ENCODE measurements around the gene OXT.
A peak's percentile ranks its signal among the peaks of the same experiment; 100 is the strongest.
"Not testable (repeated sequence)": the region's sequence is repeated elsewhere in the genome, so short reads cannot be mapped to it uniquely, and the experiment has no call there.

OXT gene

DNA sequence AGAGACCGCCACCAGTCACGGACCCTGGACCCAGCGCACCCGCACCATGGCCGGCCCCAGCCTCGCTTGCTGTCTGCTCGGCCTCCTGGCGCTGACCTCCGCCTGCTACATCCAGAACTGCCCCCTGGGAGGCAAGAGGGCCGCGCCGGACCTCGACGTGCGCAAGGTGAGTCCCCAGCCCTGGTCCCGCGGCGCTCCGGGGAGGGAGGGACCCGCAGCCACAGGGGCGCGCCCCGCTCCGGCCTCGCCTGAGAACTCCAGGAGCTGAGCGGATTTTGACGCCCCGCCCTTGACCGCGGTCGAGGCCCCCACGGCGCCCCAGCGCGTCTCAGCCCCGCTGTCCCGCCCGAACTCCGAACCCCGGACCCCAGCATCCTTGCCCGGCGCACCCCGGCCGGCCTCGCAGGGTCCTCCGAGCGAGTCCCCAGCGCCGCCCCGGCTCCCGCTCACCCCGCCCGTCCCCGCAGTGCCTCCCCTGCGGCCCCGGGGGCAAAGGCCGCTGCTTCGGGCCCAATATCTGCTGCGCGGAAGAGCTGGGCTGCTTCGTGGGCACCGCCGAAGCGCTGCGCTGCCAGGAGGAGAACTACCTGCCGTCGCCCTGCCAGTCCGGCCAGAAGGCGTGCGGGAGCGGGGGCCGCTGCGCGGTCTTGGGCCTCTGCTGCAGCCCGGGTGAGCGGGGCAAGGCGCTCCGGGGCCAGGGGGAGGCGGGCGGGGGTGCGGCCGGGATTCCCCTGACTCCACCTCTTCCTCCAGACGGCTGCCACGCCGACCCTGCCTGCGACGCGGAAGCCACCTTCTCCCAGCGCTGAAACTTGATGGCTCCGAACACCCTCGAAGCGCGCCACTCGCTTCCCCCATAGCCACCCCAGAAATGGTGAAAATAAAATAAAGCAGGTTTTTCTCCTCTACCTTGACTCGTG lies at the start of gene OXT:
Gene OXT (plus strand): TSS at position 11 of the 920 bp plus-strand sequence. CDS start 36 bp downstream, at position 47.
- H3K9ac ChIP-seq (ENCODE audit: low read depth, low read length) = no peak within 1 kb of the TSS

DNA sequence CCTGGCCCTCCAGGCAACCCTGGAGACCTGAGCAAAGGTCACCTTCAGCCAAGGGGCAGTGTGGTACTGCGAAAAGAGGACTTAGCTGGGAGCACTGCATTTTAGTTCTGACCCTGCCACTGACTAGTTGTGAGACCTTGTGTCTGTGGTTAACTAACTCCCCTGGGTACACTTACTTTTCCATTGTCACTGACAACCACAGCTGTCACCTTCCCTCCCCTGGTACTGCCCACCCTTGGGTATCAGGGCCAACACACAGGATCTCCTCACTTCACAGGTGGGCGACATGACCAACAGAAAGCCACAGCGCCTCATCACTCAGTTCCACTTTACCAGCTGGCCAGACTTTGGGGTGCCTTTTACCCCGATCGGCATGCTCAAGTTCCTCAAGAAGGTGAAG lies 49.6 kb upstream of the OXT start:
- peaks cover 71% of the 10 kb centered on the region for H3K36me3 ChIP-seq (ENCODE audit: control insufficient read depth, insufficient read depth, low read length)
- H3K27ac ChIP-seq (ENCODE audit: low read depth, low read length) = no peak overlapping the region
- H3K9ac ChIP-seq (ENCODE audit: low read depth, low read length) = no peak overlapping the region
- no peaks in the 10 kb centered on the region for H3K9me3 ChIP-seq (ENCODE audit: control insufficient read depth, insufficient read depth, low read length)
- no peaks in the 10 kb centered on the region for H3K27me3 ChIP-seq (ENCODE audit: control insufficient read depth, insufficient read depth, low read length)
- no peaks in the 10 kb centered on the region for H3K4me1 ChIP-seq (ENCODE audit: control insufficient read depth, insufficient read depth, low read length)
- no peak overlapping the region for H3K4me3 ChIP-seq (ENCODE audit: low read depth, low read length)

More for the DNA sequence above, at the start of gene OXT:
- Histone ChIP-seq H3K36me3 (ENCODE audit: control insufficient read depth, insufficient read depth, low read length) (no peaks in the 10 kb centered on the region), H3K4me3 (ENCODE audit: low read depth, low read length) (peak within 1 kb of the TSS; percentile 52), H3K27ac (ENCODE audit: low read depth, low read length) (no peak within 1 kb of the TSS), H3K4me1 (ENCODE audit: control insufficient read depth, insufficient read depth, low read length) (no peaks in the 10 kb centered on the region), H3K9me3 (ENCODE audit: control insufficient read depth, insufficient read depth, low read length) (no peaks in the 10 kb centered on the region), H3K27me3 (ENCODE audit: control insufficient read depth, insufficient read depth, low read length) (peaks cover 30% of the 10 kb centered on the region)

DNA sequence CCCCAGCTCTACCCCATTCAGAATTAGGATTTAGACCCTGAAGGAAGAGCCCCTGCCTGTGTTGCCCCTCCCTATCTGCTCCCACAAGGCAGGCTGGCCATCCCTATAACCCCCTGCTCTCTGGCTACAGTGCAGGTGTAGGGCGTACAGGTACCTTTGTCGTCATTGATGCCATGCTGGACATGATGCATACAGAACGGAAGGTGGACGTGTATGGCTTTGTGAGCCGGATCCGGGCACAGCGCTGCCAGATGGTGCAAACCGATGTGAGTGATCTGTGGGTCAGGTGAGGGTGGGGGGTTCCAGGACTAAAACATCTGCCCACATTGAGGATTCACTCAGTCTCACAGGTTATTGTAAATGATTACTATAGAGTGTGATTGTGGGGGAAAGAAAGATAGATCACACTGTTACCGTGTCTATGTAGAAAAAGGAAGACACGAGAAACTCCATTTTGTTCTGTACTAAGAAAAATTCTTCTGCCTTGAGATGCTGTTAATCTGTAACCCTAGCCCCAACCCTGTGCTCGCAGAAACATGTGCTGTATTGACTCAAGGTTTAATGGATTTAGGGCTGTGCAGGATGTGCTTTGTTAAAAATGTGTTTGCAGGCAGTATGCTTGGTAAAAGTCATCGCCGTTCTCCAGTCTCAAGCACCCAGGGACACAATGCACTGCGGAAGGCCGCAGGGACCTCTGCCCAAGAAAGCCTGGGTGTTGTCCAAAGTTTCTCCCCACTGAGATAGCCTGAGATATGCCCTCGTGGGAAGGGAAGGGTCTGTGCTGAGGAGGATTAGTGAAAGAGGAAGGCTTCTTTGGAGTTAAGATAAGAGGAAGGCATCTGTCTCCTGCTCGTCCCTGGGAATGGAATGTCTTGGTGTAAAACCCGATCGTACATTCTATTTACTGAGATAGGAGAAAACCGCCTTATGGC lies 48.6 kb upstream of the OXT start:
- Histone ChIP-seq H3K36me3 (ENCODE audit: control insufficient read depth, insufficient read depth, low read length) (peaks cover 71% of the 10 kb centered on the region), H3K27ac (ENCODE audit: low read depth, low read length) (peak overlapping the region; percentile 60)
- H3K9ac ChIP-seq (ENCODE audit: low read depth, low read length); H3K9me3 ChIP-seq (ENCODE audit: control insufficient read depth, insufficient read depth, low read length); H3K4me3 ChIP-seq (ENCODE audit: low read depth, low read length); H3K27me3 ChIP-seq (ENCODE audit: control insufficient read depth, insufficient read depth, low read length); H3K4me1 ChIP-seq (ENCODE audit: control insufficient read depth, insufficient read depth, low read length): not testable (repeated sequence)

DNA sequence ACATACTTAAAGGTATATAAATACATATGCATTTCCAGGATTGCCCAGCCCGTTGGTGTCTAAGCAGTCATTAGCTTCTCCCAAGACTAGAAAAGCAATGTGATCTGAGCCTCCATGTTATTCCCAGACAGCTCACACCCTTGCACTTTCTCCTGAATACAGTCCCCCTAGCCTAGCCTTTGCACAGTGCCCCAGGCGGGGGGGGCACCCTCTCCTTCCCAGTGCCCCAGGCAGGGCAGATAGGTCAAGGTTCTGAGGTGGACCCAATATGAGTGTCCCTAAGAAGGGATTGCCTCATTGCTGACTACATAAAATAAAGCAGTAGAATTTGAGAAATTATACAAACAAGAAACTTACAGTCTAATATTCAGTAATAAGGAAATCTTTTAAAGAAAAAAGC lies 43.4 kb upstream of the OXT start:
- no peak overlapping the region for H3K27ac ChIP-seq (ENCODE audit: low read depth, low read length)
- no peak overlapping the region for H3K4me3 ChIP-seq (ENCODE audit: low read depth, low read length)
- H3K27me3 ChIP-seq (ENCODE audit: control insufficient read depth, insufficient read depth, low read length) = no peaks in the 10 kb centered on the region
- H3K9ac ChIP-seq (ENCODE audit: low read depth, low read length) = no peak overlapping the region
- peaks cover 82% of the 10 kb centered on the region for H3K36me3 ChIP-seq (ENCODE audit: control insufficient read depth, insufficient read depth, low read length)
- H3K4me1 ChIP-seq (ENCODE audit: control insufficient read depth, insufficient read depth, low read length) = no peaks in the 10 kb centered on the region
- H3K9me3 ChIP-seq (ENCODE audit: control insufficient read depth, insufficient read depth, low read length) = no peaks in the 10 kb centered on the region

DNA sequence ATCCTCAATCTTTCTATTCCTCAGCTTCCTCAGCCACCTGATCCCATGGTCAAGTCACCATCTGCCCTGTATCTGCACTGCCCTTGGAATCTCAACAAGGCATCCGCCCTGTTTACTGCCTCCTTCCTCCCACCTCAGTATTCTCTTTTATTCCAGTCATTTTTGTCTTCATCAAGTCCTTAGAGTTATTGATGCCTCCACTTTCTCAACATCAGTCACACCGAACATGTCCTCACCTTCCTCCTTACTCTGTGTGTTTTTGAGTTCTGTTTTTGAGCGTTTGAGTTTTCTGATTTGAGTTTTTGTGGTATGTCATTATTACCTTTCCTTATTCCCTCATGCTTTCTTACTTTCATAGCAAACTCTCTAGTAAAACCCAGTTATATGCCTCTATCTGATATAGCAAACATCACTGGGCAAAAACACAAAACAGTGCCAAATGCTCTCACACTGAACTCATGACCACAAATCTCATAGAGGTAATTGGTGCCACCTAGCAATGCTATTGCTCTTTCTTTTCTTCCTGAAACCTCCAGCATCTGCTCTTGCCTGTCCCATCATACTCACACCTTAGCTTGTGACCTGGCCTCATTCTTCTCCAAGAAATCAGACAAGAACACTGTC lies 39.8 kb upstream of the OXT start:
- Histone ChIP-seq H3K4me3 (ENCODE audit: low read depth, low read length) (no peak overlapping the region), H3K9me3 (ENCODE audit: control insufficient read depth, insufficient read depth, low read length) (no peaks in the 10 kb centered on the region), H3K36me3 (ENCODE audit: control insufficient read depth, insufficient read depth, low read length) (peaks cover 79% of the 10 kb centered on the region), H3K9ac (ENCODE audit: low read depth, low read length) (no peak overlapping the region), H3K27ac (ENCODE audit: low read depth, low read length) (no peak overlapping the region), H3K27me3 (ENCODE audit: control insufficient read depth, insufficient read depth, low read length) (no peaks in the 10 kb centered on the region), H3K4me1 (ENCODE audit: control insufficient read depth, insufficient read depth, low read length) (no peaks in the 10 kb centered on the region)

DNA sequence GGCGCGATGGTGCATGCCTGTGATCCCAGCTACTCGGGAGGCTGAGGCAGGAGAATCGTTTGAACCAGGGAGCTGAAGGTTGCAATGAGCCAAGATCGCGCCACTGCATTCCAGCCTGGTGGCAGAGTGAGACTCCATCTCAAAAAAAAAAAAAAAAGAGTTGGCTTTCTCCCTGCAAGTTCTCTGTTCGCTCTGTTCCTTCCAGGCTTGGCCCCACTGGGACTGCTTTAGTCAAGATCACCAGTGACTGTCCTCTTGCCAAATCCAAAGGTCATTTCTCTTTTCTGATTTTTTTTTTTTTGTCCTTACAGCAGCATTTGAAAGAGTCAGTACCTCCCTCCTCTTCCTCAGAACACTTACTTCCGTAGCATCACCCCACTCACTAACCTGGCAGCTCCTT lies 38.8 kb upstream of the OXT start:
- Histone ChIP-seq H3K27me3 (ENCODE audit: control insufficient read depth, insufficient read depth, low read length) (no peaks in the 10 kb centered on the region), H3K9ac (ENCODE audit: low read depth, low read length) (no peak overlapping the region), H3K27ac (ENCODE audit: low read depth, low read length) (no peak overlapping the region), H3K4me1 (ENCODE audit: control insufficient read depth, insufficient read depth, low read length) (no peaks in the 10 kb centered on the region), H3K4me3 (ENCODE audit: low read depth, low read length) (no peak overlapping the region), H3K36me3 (ENCODE audit: control insufficient read depth, insufficient read depth, low read length) (peaks cover 79% of the 10 kb centered on the region), H3K9me3 (ENCODE audit: control insufficient read depth, insufficient read depth, low read length) (no peaks in the 10 kb centered on the region)

DNA sequence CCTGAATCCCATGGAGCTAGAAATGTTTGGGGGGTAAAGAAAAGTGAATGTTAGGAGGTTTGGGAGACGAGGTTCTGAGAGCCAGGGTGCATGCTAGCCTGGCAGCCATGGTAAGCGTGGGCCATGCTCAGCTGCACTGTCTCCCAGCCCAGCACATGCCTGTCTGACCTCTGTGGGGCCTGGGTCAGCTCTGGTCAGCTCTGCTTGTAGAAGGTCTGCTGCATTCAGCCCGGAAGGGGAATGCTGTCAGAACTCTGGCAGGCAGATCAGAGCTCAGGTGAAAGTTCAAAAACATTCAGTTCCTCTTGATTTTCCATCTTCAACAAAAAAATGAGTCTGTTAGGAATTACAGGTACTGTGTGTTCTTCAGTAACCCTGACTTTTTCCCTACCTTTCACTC lies 33.8 kb upstream of the OXT start:
- Histone ChIP-seq H3K27me3 (ENCODE audit: control insufficient read depth, insufficient read depth, low read length) (no peaks in the 10 kb centered on the region), H3K4me1 (ENCODE audit: control insufficient read depth, insufficient read depth, low read length) (peaks cover 13% of the 10 kb centered on the region), H3K27ac (ENCODE audit: low read depth, low read length) (no peak overlapping the region), H3K9ac (ENCODE audit: low read depth, low read length) (no peak overlapping the region), H3K36me3 (ENCODE audit: control insufficient read depth, insufficient read depth, low read length) (peaks cover 69% of the 10 kb centered on the region), H3K9me3 (ENCODE audit: control insufficient read depth, insufficient read depth, low read length) (no peaks in the 10 kb centered on the region), H3K4me3 (ENCODE audit: low read depth, low read length) (no peak overlapping the region)

DNA sequence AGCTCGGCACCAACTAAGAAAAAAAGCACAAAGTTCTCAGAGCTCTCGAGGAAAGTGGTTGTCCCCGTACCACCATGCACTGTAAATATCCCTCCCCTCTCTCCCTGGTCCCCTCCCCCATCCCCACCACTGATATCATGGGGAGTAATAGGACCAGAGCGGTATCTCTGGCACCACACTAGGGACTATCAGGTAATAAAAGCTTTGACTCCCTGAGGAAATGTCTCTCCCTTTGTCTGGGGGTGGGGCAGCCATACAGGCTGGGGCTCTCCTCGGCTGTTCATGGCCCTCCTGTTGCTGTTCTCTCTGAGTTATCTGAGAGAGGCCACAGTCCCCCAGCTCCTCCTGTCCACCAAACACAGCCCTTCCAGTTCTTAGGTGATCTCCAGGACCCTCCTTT lies 33.0 kb upstream of the OXT start:
- peaks cover 65% of the 10 kb centered on the region for H3K36me3 ChIP-seq (ENCODE audit: control insufficient read depth, insufficient read depth, low read length)
- H3K27me3 ChIP-seq (ENCODE audit: control insufficient read depth, insufficient read depth, low read length) = no peaks in the 10 kb centered on the region
- H3K9me3 ChIP-seq (ENCODE audit: control insufficient read depth, insufficient read depth, low read length) = no peaks in the 10 kb centered on the region
- H3K27ac ChIP-seq (ENCODE audit: low read depth, low read length) = no peak overlapping the region
- H3K4me1 ChIP-seq (ENCODE audit: control insufficient read depth, insufficient read depth, low read length) = peaks cover 16% of the 10 kb centered on the region
- H3K4me3 ChIP-seq (ENCODE audit: low read depth, low read length) = no peak overlapping the region
- no peak overlapping the region for H3K9ac ChIP-seq (ENCODE audit: low read depth, low read length)

DNA sequence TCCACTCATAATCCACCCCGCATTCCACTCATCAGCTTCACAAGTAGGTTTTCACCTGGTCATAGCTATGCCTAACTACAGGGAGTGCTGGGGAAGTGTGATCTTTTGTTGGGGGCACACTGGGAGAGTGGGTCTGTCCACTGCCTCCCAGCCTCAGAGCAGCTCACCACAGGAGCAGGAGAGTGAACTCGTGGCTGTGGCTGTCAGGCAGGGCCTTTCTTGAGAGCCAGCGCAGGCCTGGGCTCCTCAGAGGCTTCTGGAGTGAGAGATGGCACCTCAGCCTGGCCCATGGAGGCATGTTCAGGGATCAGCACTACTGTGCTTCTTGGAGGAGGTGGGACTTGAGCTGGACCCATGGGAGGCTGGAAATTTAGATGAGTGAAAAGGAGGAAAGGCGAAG lies 32.0 kb upstream of the OXT start:
- no peak overlapping the region for H3K27ac ChIP-seq (ENCODE audit: low read depth, low read length)
- no peak overlapping the region for H3K4me3 ChIP-seq (ENCODE audit: low read depth, low read length)
- H3K9me3 ChIP-seq (ENCODE audit: control insufficient read depth, insufficient read depth, low read length) = no peaks in the 10 kb centered on the region
- no peaks in the 10 kb centered on the region for H3K27me3 ChIP-seq (ENCODE audit: control insufficient read depth, insufficient read depth, low read length)
- H3K9ac ChIP-seq (ENCODE audit: low read depth, low read length) = no peak overlapping the region
- H3K36me3 ChIP-seq (ENCODE audit: control insufficient read depth, insufficient read depth, low read length) = peaks cover 61% of the 10 kb centered on the region
- H3K4me1 ChIP-seq (ENCODE audit: control insufficient read depth, insufficient read depth, low read length) = peaks cover 16% of the 10 kb centered on the region

DNA sequence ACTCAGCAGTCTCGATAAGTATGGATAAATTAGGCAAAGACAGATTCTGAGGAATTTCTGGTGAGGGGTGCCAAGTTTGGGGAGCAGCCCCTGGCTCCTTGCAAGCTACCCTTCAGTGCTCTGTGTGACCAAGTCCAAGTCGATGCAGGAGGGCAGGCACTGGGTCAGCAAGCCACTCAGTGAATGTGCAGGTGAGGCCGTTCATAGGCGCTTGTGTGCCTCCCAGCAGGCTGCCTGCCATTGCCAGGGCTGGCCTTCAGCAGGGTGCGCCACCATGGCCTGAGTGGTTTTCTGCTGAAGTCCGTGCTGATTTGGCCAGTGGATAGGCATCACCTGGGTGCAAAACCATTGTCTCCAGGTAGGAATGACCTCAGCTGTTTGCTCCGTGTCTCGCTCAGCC lies 31.3 kb upstream of the OXT start:
- Histone ChIP-seq H3K9me3 (ENCODE audit: control insufficient read depth, insufficient read depth, low read length) (no peaks in the 10 kb centered on the region), H3K4me3 (ENCODE audit: low read depth, low read length) (no peak overlapping the region), H3K36me3 (ENCODE audit: control insufficient read depth, insufficient read depth, low read length) (peaks cover 55% of the 10 kb centered on the region), H3K27me3 (ENCODE audit: control insufficient read depth, insufficient read depth, low read length) (no peaks in the 10 kb centered on the region), H3K9ac (ENCODE audit: low read depth, low read length) (no peak overlapping the region), H3K27ac (ENCODE audit: low read depth, low read length) (no peak overlapping the region), H3K4me1 (ENCODE audit: control insufficient read depth, insufficient read depth, low read length) (peaks cover 19% of the 10 kb centered on the region)
